Endothelial cell of hepatic sinusoid (primary cell): ENCODE data around the gene PDE3B.
"Not testable (repeated sequence)": the region's sequence is repeated elsewhere in the genome, so short reads cannot be mapped to it uniquely, and the experiment has no call there.

Experiments
- in situ Hi-C: cut with HindIII; loops from 2 replicates; pipeline ENCODE4 v1.10.0; 2017; ENCODE audit warnings: low sequenced_read_pairs

The PDE3B gene

GRCh38 chr11:14741195-14741594 lies 97.6 kb downstream of the PDE3B start:
- in situ Hi-C loops = no loop called here

- in situ Hi-C loops = no loop called here
These were observed 99.4 kb downstream of the PDE3B start for GRCh38 chr11:14742849-14743559.

- in situ Hi-C loops = not testable (repeated sequence)
These were observed 100.1 kb downstream of the PDE3B start for GRCh38 chr11:14743667-14744066.

GRCh38 chr11:14746857-14747395 lies 103.3 kb downstream of the PDE3B start:
- in situ Hi-C loops = no loop called here

GRCh38 chr11:14748090-14748489 lies 104.5 kb downstream of the PDE3B start:
- in situ Hi-C loops = no loop called here

- in situ Hi-C loops = no loop called here
These were observed 107.3 kb downstream of the PDE3B start for GRCh38 chr11:14750911-14751310.

GRCh38 chr11:14751975-14752407 lies 108.4 kb downstream of the PDE3B start:
- in situ Hi-C loops = no loop called here

GRCh38 chr11:14755140-14755539 lies 111.5 kb downstream of the PDE3B start:
- in situ Hi-C loops = no loop called here

GRCh38 chr11:14756349-14756748 lies 112.7 kb downstream of the PDE3B start:
- in situ Hi-C loops = no loop called here

GRCh38 chr11:14759300-14760012 lies 115.9 kb downstream of the PDE3B start:
- in situ Hi-C loops = not testable (repeated sequence)

- in situ Hi-C loops = no loop called here
These were observed 120.6 kb downstream of the PDE3B start for GRCh38 chr11:14764179-14764578.

- in situ Hi-C loops = loop anchor here (5.0 kb wide), 1 partner anchor 53 kb away; no protein-coding TSS in a partner anchor
These were observed 121.2 kb downstream of the PDE3B start for GRCh38 chr11:14764579-14765527.

GRCh38 chr11:14766585-14766984 lies 123.0 kb downstream of the PDE3B start:
- in situ Hi-C loops = loop anchor here (5.0 kb wide), 1 partner anchor 54 kb away; no protein-coding TSS in a partner anchor

- in situ Hi-C loops = loop anchor here (5.0 kb wide), 1 partner anchor 56 kb away; no protein-coding TSS in a partner anchor
These were observed 125.1 kb downstream of the PDE3B start for GRCh38 chr11:14768526-14769188.

GRCh38 chr11:14773755-14774154 lies 130.2 kb downstream of the PDE3B start:
- in situ Hi-C loops = no loop called here

- in situ Hi-C loops = no loop called here
These were observed 131.1 kb downstream of the PDE3B start for GRCh38 chr11:14774721-14775120.

GRCh38 chr11:14775897-14776296 lies 132.3 kb downstream of the PDE3B start:
- in situ Hi-C loops = no loop called here

- in situ Hi-C loops = not testable (repeated sequence)
These were observed 134.9 kb downstream of the PDE3B start for GRCh38 chr11:14778460-14778859.

GRCh38 chr11:14783788-14784187 lies 140.2 kb downstream of the PDE3B start:
- in situ Hi-C loops = no loop called here

GRCh38 chr11:14784230-14784629 lies 140.6 kb downstream of the PDE3B start:
- in situ Hi-C loops = no loop called here
